ENCODE data around the gene TSPEAR.

GRCh38 chr21:44724926-44725325 lies 13.6 kb upstream of the TSPEAR start:
- no peak for TF ChIP-seq CTCF (IDR thresholded peaks at IDR 0.05; ENCODE audit: low read depth, low read length, poor library complexity, severe bottlenecking)
- no peak for TF ChIP-seq EZH2phosphoT487 (IDR thresholded peaks at IDR 0.05; ENCODE audit: borderline replicate concordance, low read length)

All from DOHH2 (cell line).